HFF-Myc (cell line): Measurements from ENCODE around the gene HSD17B10.

Source experiments
- DNase-seq: peaks from one replicate; pipeline ENCODE4 v3.0.0-alpha.2; 2011; ENCODE audit warnings: low read depth; ENCODE audit errors: extremely low read depth
- H3K4me3 ChIP-seq: replicated peaks from 2 replicates; pipeline ENCODE4 v1.5.1; 2011; ENCODE audit warnings: low read depth, mild to moderate bottlenecking, control low read depth, low read length
- CTCF ChIP-seq: IDR thresholded peaks from 2 replicates; pipeline ENCODE4 v1.5.1; 2012; ENCODE audit warnings: mild to moderate bottlenecking, low read depth, low read length, control low read depth; ENCODE audit errors: missing control alignments

Gene HSD17B10

GRCh38 chrX:53433651-53434639 is at the start of gene HSD17B10:
TSS of gene HSD17B10 (minus strand) at chrX:53434370. CDS start at chrX:53434345, 25 bp downstream.
- peak within 1 kb of the TSS; percentile 72 for H3K4me3 ChIP-seq
- peak; percentile 17 for DNase-seq
- no peak for TF ChIP-seq CTCF

- TF ChIP-seq CTCF: no peak
- H3K4me3 ChIP-seq: no peak overlapping the region
- no peak for DNase-seq
Measured at GRCh38 chrX:53483416-53483815, 49.2 kb upstream of the HSD17B10 start.

- peak; percentile 67 for TF ChIP-seq CTCF
- DNase-seq: peak; percentile 19
- H3K4me3 ChIP-seq: no peak overlapping the region
Measured at GRCh38 chrX:53481816-53482465, 47.8 kb upstream of the HSD17B10 start.

GRCh38 chrX:53481093-53481492 is 46.9 kb upstream of the HSD17B10 start:
- TF ChIP-seq CTCF: peak; percentile 40
- DNase-seq: no peak
- H3K4me3 ChIP-seq: no peak overlapping the region

GRCh38 chrX:53479301-53479700 is 45.1 kb upstream of the HSD17B10 start:
- TF ChIP-seq CTCF: no peak
- DNase-seq: peak; percentile 0
- no peak overlapping the region for H3K4me3 ChIP-seq

- no peak for DNase-seq
- TF ChIP-seq CTCF: no peak
- no peak overlapping the region for H3K4me3 ChIP-seq
Measured at GRCh38 chrX:53476371-53476770, 42.2 kb upstream of the HSD17B10 start.
